ENCODE results near the gene RASSF5. TPM values are rescaled to one million over a fixed set of nuclear protein-coding genes. Genes with fewer than 3 reads are reported as not detected.
"Not testable (repeated sequence)": the region's sequence is repeated elsewhere in the genome, so short reads cannot be mapped to it uniquely, and the experiment has no call there.

Gene RASSF5
- total RNA-seq, 4 donors from 2014 or later = 0.77 to 5.3 (median 3.2) TPM

DNA sequence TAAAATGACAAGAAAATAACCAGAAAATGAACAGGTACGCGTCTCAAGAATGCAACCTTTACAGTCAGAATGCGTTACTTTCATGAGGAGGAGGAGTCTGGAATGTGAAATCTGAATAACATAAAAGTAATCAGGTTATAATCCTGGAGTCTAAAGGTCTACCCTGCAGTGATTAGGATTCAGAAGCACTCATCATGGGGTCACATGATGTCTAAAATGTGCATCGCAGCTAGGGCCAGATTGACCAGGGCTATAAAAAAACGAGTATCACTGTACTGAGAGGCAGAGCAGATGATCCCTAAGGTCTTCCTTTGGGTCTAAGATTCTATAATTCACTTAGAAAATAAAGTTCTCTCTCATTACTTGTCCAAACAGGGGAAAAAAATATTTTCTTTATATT is 97.5 kb downstream of the RASSF5 start:
- H3K9me3 ChIP-seq = no peaks in the 10 kb centered on the region
- no peaks in the 10 kb centered on the region for H3K36me3 ChIP-seq
- H3K4me3 ChIP-seq = no peak overlapping the region
- H3K27ac ChIP-seq = no peak overlapping the region
- intact Hi-C loops (cut with DNase I; ENCODE audit: low total_unique reads) = no loop called here
- no peak for DNase-seq
- H3K4me1 ChIP-seq = no peaks in the 10 kb centered on the region
- H3K27me3 ChIP-seq = no peaks in the 10 kb centered on the region
- TF ChIP-seq POLR2A (IDR thresholded peaks at IDR 0.05) (no peak), CTCF (IDR thresholded peaks at IDR 0.05) (no peak)

DNA sequence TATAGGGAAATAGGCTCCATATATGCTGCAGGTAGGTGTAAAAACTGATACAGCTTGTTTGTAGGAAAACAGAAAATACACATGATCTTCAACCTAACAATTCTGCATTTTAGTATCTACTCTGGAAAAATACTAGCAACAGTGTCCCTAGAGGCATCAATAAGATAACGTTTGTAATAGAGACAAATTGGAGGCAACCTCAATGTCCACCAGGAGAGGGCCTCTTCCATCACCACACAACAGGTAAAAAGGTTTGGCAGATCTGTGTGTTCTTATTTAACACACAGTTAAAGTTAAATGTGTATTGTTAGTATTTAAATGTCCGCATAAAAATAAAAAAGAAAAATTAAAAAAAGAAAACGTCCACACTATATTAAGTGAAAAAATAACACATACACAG is 99.5 kb downstream of the RASSF5 start:
- peaks cover 0 to 6% of the 10 kb centered on the region in 2 donors for H3K4me1 ChIP-seq
- H3K9me3 ChIP-seq = no peaks in the 10 kb centered on the region
- DNase-seq = no peak
- H3K27me3 ChIP-seq = no peaks in the 10 kb centered on the region
- no peak overlapping the region for H3K27ac ChIP-seq
- no peaks in the 10 kb centered on the region for H3K36me3 ChIP-seq
- intact Hi-C loops (cut with DNase I; ENCODE audit: low total_unique reads) = no loop called here
- no peak for TF ChIP-seq POLR2A (IDR thresholded peaks at IDR 0.05)
- TF ChIP-seq CTCF (IDR thresholded peaks at IDR 0.05) = peak in 1 of 4 experiments; percentile 15
- H3K4me3 ChIP-seq = no peak overlapping the region

DNA sequence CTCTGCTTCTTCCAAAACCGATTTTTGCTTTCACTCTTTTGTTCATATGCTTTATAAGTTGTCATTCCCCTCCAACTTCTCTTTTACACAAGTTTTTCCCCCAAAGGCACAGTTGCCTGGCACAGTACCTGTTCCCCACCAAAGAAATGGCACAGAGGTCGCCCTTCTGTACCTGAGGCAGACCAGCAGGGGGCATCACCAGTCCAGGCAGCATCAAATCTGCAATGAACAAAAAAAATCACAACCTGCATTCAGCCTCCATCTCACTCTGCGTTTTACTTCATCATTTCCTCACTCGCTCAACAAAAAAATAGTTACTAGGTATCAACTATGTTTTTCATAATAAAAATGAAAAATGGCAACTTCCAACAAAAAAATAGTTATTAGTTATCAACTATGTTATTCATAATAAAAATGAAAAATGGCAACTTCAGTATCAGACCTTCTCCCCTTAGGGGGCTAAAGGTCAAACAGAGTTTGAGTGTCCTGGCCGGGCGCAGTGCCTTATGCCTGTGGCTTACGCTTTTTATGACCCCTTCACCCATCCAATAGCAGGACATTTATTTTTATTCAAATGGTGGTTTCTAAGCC is 100.9 kb downstream of the RASSF5 start:
- Histone ChIP-seq H3K36me3 (no peaks in the 10 kb centered on the region), H3K4me1 (peaks cover 0 to 6% of the 10 kb centered on the region in 2 donors), H3K9me3 (no peaks in the 10 kb centered on the region), H3K27ac (no peak overlapping the region), H3K4me3 (no peak overlapping the region), H3K27me3 (no peaks in the 10 kb centered on the region)
- intact Hi-C loops (cut with DNase I; ENCODE audit: low total_unique reads) = no loop called here
- no peak for TF ChIP-seq POLR2A (IDR thresholded peaks at IDR 0.05)
- peak; percentile 27 to 52 (median 44) for TF ChIP-seq CTCF (IDR thresholded peaks at IDR 0.05)
- DNase-seq = no peak

- no peak for DNase-seq
- TF ChIP-seq POLR2A (IDR thresholded peaks at IDR 0.05) (no peak), CTCF (IDR thresholded peaks at IDR 0.05) (no peak)
- Histone ChIP-seq H3K4me3 (no peak overlapping the region), H3K4me1 (peaks cover 0 to 6% of the 10 kb centered on the region in 2 donors), H3K36me3 (no peaks in the 10 kb centered on the region), H3K27ac (no peak overlapping the region), H3K9me3 (no peaks in the 10 kb centered on the region), H3K27me3 (no peaks in the 10 kb centered on the region)
- intact Hi-C loops (cut with DNase I; ENCODE audit: low total_unique reads) = no loop called here
Measured at GRCh38 chr1:206609229-206609991, 102.1 kb downstream of the RASSF5 start.

DNA sequence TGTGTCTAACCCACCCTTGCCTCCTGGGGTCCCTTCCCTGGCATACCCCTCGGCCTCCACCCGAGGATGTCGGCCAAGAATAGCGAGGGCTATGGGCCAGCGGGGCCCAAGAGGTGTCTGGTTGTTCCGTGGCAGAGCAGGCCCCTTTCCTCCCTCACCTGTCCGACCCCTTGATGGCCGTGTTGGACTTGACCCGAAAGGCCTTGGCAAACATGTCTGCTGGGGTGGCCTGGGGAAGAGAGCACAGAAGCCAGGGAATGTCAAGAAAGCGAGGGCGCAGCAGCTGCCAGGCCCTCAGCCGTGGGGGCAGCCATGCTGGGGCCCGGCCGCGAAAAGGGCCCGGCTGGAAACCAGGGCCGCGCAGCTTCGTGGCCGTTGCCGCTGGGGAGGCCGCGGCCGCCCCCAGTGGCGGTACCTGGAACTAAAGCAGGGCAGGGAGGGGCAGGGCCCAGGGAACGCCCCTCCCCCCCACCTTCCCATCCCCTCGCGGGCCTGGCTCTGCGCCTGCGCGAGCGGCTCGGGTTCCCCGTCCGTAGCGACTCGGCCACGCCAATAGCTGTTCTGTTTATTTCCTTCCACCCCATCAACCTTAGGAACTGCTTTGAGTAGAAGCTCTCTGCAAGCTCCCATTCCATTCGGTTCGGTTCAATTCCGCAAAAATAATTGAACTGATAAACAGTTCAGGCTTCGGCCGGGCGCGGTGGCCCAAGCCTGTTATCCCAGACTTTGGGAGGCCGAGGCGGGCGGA is 105.0 kb downstream of the RASSF5 start, which contains the start of gene EIF2D:
Gene EIF2D, minus strand, starts transcription at position 337 of the 748 bp plus-strand sequence. Its CDS starts 123 bp downstream, at position 214.
- no peaks in the 10 kb centered on the region for H3K9me3 ChIP-seq
- H3K4me1 ChIP-seq = peaks cover 0 to 6% of the 10 kb centered on the region in 2 donors
- intact Hi-C loops (cut with DNase I; ENCODE audit: low total_unique reads) = no loop called here
- no peaks in the 10 kb centered on the region for H3K27me3 ChIP-seq
- H3K4me3 ChIP-seq = peak within 1 kb of the TSS; percentile 64 to 79
- no peaks in the 10 kb centered on the region for H3K36me3 ChIP-seq
- DNase-seq = peak; percentile 92 to 97
- TF ChIP-seq CTCF (IDR thresholded peaks at IDR 0.05) (peak; percentile 98 to 100 (median 100)), POLR2A (IDR thresholded peaks at IDR 0.05) (peak; percentile 62 to 64)
- H3K27ac ChIP-seq = peak within 1 kb of the TSS; percentile 82 to 90

- H3K4me1 ChIP-seq, H3K4me3 ChIP-seq, H3K27me3 ChIP-seq, H3K9me3 ChIP-seq, DNase-seq, H3K27ac ChIP-seq, H3K36me3 ChIP-seq: not testable (repeated sequence)
- intact Hi-C loops (cut with DNase I; ENCODE audit: low total_unique reads) = loop anchor here (10.0 kb wide), 1 partner anchor 98 kb away; no protein-coding TSS in a partner anchor
Measured at GRCh38 chr1:206626396-206626795, 119.1 kb downstream of the RASSF5 start.

Data from uterus (tissue), 4 donors.